ENCODE measurements around the gene HOXB4. TPM values are rescaled to one million over a fixed set of nuclear protein-coding genes. Genes with fewer than 3 reads are reported as not detected.

HOXB4 gene
- total RNA-seq, 1 experiment from 2014 or later, result 27.9 TPM

- in situ Hi-C loops (cut with HindIII; ENCODE audit: low pct_unique_long_range_greater_than_20kb, low sequenced_read_pairs), result no loop called here
- no peak for TF ChIP-seq REST (IDR thresholded peaks at IDR 0.05; ENCODE audit: insufficient read depth in 1 of 2, low read depth in 2 of 2, low read length in 1 of 2)
- TF ChIP-seq SIN3A (IDR thresholded peaks at IDR 0.05; ENCODE audit: borderline replicate concordance, insufficient read depth, low read depth, low read length), result peak; percentile 74; the same call in 1 of the 2 replicates
- TF ChIP-seq CTCF (IDR thresholded peaks at IDR 0.05), result no peak
- peak; percentile 51; the same call in 1 of the 2 replicates for TF ChIP-seq TCF7L2 (IDR thresholded peaks at IDR 0.05; ENCODE audit: low read depth, low read length)
- TF ChIP-seq POLR2AphosphoS5 (IDR thresholded peaks at IDR 0.05; ENCODE audit: low read depth, low read length), result peak; percentile 56; the same call in 1 of the 2 replicates
- peak; percentile 2 for ATAC-seq
- ChIA-PET CTCF (no interaction called here), POLR2A (interaction anchor here (0.8 kb wide), 2 partner anchors 8 to 18 kb away, joined by 10 to 13 read pairs; partner anchors contain the start of gene HOXB6)
- no peaks in the 10 kb centered on the region for H3K9me3 ChIP-seq (ENCODE audit: control insufficient read depth, insufficient read depth, low read depth, low read length)
- H3K27me3 ChIP-seq (ENCODE audit: control insufficient read depth, insufficient read depth, low read length), result no peaks in the 10 kb centered on the region
- no peak for DNase-seq (ENCODE audit: low read depth, low spot score)
- intact Hi-C loops (cut with micrococcal nuclease; ENCODE audit: unreplicated experiment), result no loop called here
- peak overlapping the region; percentile 99 for H3K27ac ChIP-seq (ENCODE audit: low read length)
- H3K4me3 ChIP-seq (ENCODE audit: low read depth in 2 of 2, low read length in 2 of 2), result peak overlapping the region; percentile 70 to 99
- H3K36me3 ChIP-seq (ENCODE audit: control insufficient read depth, insufficient read depth, low read length), result no peaks in the 10 kb centered on the region; the same call in 1 of the 2 replicates
- H3K4me1 ChIP-seq (ENCODE audit: control insufficient read depth, insufficient read depth, low read length), result peaks cover 62% of the 10 kb centered on the region
- BruUV-seq (replicated peaks), result no TSS peak
These were observed 18.0 kb upstream of the HOXB4 start for GRCh38 chr17:48596000-48596734.

- intact Hi-C loops (cut with micrococcal nuclease; ENCODE audit: unreplicated experiment), result no loop called here
- DNase-seq (ENCODE audit: low read depth, low spot score) (no peak), ATAC-seq (no peak)
- Histone ChIP-seq H3K9me3 (ENCODE audit: control insufficient read depth, insufficient read depth, low read depth, low read length) (no peaks in the 10 kb centered on the region), H3K4me3 (ENCODE audit: low read depth in 2 of 2, low read length in 2 of 2) (peak overlapping the region; percentile 70 to 99), H3K4me1 (ENCODE audit: control insufficient read depth, insufficient read depth, low read length) (peaks cover 66% of the 10 kb centered on the region), H3K36me3 (ENCODE audit: control insufficient read depth, insufficient read depth, low read length) (no peaks in the 10 kb centered on the region; the same call in 1 of the 2 replicates), H3K27me3 (ENCODE audit: control insufficient read depth, insufficient read depth, low read length) (no peaks in the 10 kb centered on the region), H3K27ac (ENCODE audit: low read length) (peak overlapping the region; percentile 99)
- in situ Hi-C loops (cut with HindIII; ENCODE audit: low pct_unique_long_range_greater_than_20kb, low sequenced_read_pairs), result no loop called here
- no TSS peak for BruUV-seq (replicated peaks)
- POLR2A ChIA-PET, result interaction anchor here (0.6 to 1.0 kb wide), 3 partner anchors 12 to 40 kb away, joined by 3 to 10 read pairs (median 4); no protein-coding TSS in a partner anchor
- CTCF ChIA-PET, result interaction anchor here (1.4 kb wide), 1 partner anchor 14 kb away, joined by 4 read pairs; no protein-coding TSS in a partner anchor
- TF ChIP-seq REST (IDR thresholded peaks at IDR 0.05; ENCODE audit: insufficient read depth in 1 of 2, low read depth in 2 of 2, low read length in 1 of 2) (no peak), TCF7L2 (IDR thresholded peaks at IDR 0.05; ENCODE audit: low read depth, low read length) (no peak), CTCF (IDR thresholded peaks at IDR 0.05) (no peak), POLR2AphosphoS5 (IDR thresholded peaks at IDR 0.05; ENCODE audit: low read depth, low read length) (no peak; the same call in 1 of the 2 replicates), SIN3A (IDR thresholded peaks at IDR 0.05; ENCODE audit: borderline replicate concordance, insufficient read depth, low read depth, low read length) (no peak)
These were observed 17.3 kb upstream of the HOXB4 start for GRCh38 chr17:48595278-48595999.

All from Panc1 (cell line).